Astrocyte of the spinal cord (primary cell): Measurements from ENCODE around the gene ARF6.
"Not testable (repeated sequence)": the region's sequence is repeated elsewhere in the genome, so short reads cannot be mapped to it uniquely, and the experiment has no call there.

Experiments
- DNase-seq: peaks from one replicate; pipeline ENCODE4 v3.0.0; 2011; ENCODE audit warnings: low read depth, low spot score
- H3K4me3 ChIP-seq: 2 replicates; pipeline ENCODE4 v1.5.1; 2011; ENCODE audit warnings: low read depth, mild to moderate bottlenecking, low read length, moderate library complexity
- in situ Hi-C: cut with HindIII; loops from 2 replicates; pipeline ENCODE4 v1.10.0; 2017; ENCODE audit warnings: low sequenced_read_pairs
- TF ChIP-seq, protein P1 (sequence below): IDR thresholded peaks from 2 replicates; pipeline ENCODE4 v1.5.1; 2012; ENCODE audit warnings: low read depth, mild to moderate bottlenecking, low read length, inconsistent platforms

Gene ARF6

DNA sequence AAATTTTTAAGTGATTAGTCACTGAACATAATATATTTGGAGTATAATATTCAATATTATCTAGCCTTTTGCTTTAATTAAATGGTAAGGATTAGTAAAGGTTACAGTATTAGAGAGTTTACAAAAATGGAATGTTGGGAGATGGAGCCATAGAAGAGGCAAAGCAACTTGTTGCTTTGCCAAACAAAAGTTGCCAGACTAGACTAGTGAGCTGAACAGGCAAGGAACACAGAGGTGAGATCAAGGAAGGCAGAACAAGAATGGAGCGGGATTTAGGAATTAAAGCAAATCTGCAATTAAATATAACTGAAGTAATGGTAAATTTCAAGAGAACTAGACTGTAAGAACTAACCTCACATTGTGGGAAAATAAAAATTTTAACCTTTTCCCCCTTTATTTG is 5.1 kb downstream of the ARF6 start:
- H3K4me3 ChIP-seq = no peak overlapping the region

DNA sequence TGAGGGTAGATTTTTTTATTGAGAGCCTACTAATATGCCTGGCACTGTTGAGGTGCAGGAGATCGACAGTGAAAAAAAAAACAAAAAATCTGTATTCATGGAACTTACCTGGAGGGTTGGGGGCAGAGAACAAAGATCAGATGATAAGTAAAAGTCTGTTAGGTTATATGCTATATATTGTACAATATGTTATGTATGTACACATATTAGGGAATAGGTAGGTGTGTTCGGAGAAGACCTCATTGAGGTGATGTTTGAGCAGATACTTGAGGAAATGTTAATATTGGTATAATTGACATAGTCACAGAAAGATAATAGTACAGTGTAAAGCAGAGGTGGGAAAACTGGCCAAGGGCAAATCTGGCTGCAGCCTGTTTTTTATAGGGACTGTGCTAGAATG is 5.6 kb downstream of the ARF6 start:
- DNase-seq = no peak
- no peak overlapping the region for H3K4me3 ChIP-seq
- in situ Hi-C loops = no loop called here

More for the DNA sequence above, 5.1 kb downstream of the ARF6 start:
- DNase-seq = no peak
- in situ Hi-C loops = no loop called here
- TF ChIP-seq, protein P1, sequence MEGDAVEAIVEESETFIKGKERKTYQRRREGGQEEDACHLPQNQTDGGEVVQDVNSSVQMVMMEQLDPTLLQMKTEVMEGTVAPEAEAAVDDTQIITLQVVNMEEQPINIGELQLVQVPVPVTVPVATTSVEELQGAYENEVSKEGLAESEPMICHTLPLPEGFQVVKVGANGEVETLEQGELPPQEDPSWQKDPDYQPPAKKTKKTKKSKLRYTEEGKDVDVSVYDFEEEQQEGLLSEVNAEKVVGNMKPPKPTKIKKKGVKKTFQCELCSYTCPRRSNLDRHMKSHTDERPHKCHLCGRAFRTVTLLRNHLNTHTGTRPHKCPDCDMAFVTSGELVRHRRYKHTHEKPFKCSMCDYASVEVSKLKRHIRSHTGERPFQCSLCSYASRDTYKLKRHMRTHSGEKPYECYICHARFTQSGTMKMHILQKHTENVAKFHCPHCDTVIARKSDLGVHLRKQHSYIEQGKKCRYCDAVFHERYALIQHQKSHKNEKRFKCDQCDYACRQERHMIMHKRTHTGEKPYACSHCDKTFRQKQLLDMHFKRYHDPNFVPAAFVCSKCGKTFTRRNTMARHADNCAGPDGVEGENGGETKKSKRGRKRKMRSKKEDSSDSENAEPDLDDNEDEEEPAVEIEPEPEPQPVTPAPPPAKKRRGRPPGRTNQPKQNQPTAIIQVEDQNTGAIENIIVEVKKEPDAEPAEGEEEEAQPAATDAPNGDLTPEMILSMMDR = no peak

DNA sequence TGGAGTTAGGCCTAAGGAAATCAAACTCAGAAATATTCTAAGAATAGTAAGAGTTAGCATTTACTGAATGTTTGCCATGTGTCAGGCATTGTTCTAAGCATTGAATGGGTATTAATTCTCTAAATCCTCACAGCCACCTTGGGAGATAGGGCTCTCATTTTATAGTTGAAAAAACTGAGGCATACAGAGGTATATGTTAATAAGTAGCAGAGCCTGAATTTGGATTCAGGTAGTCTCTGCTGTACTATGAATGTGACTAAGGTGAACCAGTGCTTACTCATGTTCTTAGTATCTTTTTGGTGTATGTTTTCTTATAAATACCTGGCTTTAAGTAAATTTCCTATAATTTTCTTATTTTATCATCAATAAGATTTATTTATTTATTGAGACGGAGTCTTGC is 8.1 kb downstream of the ARF6 start:
- TF ChIP-seq, protein P1 = no peak
- in situ Hi-C loops = no loop called here
- no peak overlapping the region for H3K4me3 ChIP-seq
- DNase-seq = no peak

More for the DNA sequence above, 5.6 kb downstream of the ARF6 start:
- TF ChIP-seq, protein P1 = no peak

DNA sequence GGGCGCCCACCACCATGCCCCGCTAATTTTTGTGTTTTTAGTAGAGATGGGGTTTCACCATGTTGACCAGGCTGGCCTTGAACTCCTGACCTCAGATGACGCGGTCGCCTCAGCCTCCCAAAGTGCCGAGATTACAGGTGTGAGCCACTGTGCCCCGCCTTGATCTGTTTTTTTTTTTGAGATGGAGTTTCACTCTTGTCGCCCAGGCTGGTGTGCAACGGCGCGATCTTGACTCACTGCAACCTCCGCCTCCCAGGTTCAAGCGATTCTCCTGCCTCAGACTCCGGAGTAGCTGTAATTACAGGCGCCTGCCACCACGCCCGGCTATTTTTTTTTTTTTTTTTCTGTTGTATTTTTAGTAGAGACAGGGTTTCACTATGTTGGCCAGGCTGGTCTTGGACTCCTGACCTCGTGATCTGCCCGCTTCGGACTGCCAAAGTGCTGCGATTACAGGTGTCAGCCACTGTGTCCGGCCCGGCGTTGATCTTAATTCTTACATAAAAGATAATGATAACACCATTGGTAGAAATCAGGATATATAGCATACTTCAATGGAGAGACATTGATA is 9.9 kb downstream of the ARF6 start:
- H3K4me3 ChIP-seq, DNase-seq, in situ Hi-C loops: not testable (repeated sequence)

DNA sequence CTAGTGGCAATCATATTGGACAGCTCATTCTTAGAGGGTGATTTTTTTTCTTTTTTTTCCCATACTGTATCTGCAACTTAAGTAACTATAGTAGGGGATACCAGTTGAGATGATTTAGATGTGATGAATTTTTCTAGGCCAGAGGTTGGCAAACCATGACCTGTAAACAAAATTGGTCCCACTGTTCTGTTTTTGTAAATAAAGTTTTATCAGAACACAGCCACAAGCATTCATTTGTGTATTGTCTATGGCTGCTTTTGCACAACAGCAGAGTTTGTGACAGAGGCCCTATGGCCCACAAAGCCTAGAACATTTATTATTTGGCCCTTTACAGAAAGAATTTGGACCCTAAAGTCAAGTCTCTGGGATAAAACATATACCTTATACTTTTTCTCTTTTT is 11.4 kb downstream of the ARF6 start:
- TF ChIP-seq, protein P1 = no peak
- H3K4me3 ChIP-seq = no peak overlapping the region
- no peak for DNase-seq
- in situ Hi-C loops = no loop called here

DNA sequence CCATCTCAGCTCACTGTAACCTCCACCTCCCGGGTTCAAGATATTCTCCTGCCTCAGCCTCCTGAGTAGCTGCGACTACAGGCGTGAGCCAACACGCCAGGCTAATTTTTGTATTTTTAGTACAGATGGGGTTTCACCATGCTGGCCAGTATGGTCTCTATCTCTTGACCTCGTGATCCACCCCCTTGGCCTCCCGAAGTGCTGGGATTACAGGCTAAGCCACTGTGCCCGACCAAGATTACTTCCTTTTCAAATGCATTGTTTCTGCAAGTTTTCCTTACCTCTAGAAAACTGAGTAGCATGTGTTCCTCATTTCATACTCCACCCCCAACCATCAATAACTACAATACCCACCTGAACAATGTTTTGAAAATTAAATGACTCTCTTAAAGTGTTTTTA is 13.1 kb downstream of the ARF6 start:
- no peak overlapping the region for H3K4me3 ChIP-seq
- no peak for DNase-seq
- in situ Hi-C loops = no loop called here
- TF ChIP-seq, protein P1 = no peak

DNA sequence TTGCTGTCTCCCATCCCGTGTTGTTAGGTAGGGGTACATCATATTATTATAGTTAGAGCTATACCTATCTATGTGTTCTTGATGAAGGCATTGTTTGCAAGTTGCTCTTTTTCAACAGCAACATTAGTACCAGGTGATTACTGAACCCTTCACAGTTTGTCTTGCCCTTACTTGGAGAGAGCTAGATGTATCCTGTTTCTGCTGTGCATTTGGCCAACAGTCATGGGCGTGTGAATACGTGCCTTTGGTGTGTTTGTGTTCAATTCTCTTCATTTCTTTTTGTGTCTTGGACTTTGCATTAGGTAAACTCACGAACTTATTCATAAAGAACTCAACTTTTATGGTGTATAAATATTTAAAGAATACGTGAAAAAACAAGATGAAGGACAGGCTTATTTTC is 14.3 kb downstream of the ARF6 start:
- no peak overlapping the region for H3K4me3 ChIP-seq
- no peak for DNase-seq
- in situ Hi-C loops = no loop called here
- TF ChIP-seq, protein P1 = no peak
